Calu3 (cell line): Measurements from ENCODE around the gene DOCK1. TPM values are rescaled to one million over a fixed set of nuclear protein-coding genes. Genes with fewer than 3 reads are reported as not detected.

ENCODE experiments used
- BruUV-seq: library from RNA; stranded (reverse); fragments of 400-500 nt; replicated peaks from 2 replicates; lab custom pipeline; 2021; lab: Mats Ljungman, UMichigan
- CTCF ChIA-PET: fragments of 300-600 bp; sonication (Branson Sonifier 250); formaldehyde crosslinking; loops from one replicate; lab custom pipeline; 2022; ENCODE audit warnings: antibody characterized with exemption; lab: Charles Lee
- DNase-seq: peaks from one replicate; pipeline ENCODE4 v3.0.0; 2022
- H3K27ac Mint-ChIP-seq: one replicate; pipeline ENCODE4 v1.8.0; 2022; ENCODE audit warnings: mixed read lengths; ENCODE audit not compliant: unreplicated experiment
- H3K27me3 Mint-ChIP-seq: one replicate; pipeline ENCODE4 v1.8.0; 2022; ENCODE audit warnings: mixed read lengths; ENCODE audit not compliant: unreplicated experiment
- H3K36me3 Mint-ChIP-seq: one replicate; pipeline ENCODE4 v1.8.0; 2022; ENCODE audit warnings: mild to moderate bottlenecking, moderate library complexity, mixed read lengths; ENCODE audit not compliant: insufficient read depth, unreplicated experiment
- H3K4me1 Mint-ChIP-seq: one replicate; pipeline ENCODE4 v1.8.0; 2022; ENCODE audit warnings: mild to moderate bottlenecking, low read depth, mixed read lengths; ENCODE audit not compliant: unreplicated experiment
- H3K4me3 Mint-ChIP-seq: one replicate; pipeline ENCODE4 v1.8.0; 2022; ENCODE audit warnings: mild to moderate bottlenecking, low read depth, moderate library complexity, mixed read lengths; ENCODE audit not compliant: unreplicated experiment
- H3K9me3 Mint-ChIP-seq: one replicate; pipeline ENCODE4 v1.8.0; 2022; ENCODE audit warnings: low read depth, mixed read lengths; ENCODE audit not compliant: unreplicated experiment
- CTCF ChIP-seq: fragments of 200-600 bp; IDR thresholded peaks from one replicate; pipeline ENCODE4 v1.8.0; 2022; ENCODE audit warnings: antibody characterized with exemption; ENCODE audit not compliant: unreplicated experiment
- intact Hi-C: fragments of 100-400 bp; cut with micrococcal nuclease; formaldehyde crosslinking; loops from one replicate; pipeline ENCODE4 v1.10.0; 2022; ENCODE audit not compliant: unreplicated experiment
- total RNA-seq: library from RNA; stranded (reverse); gene quantifications from 2 replicates; pipeline ENCODE4 v1.2.3, GENCODE V29; 2022

DOCK1 gene
- total RNA-seq, 1 experiment from 2014 or later = 34.2 TPM

- BruUV-seq = no TSS peak
- intact Hi-C loops = no loop called here
- no peak overlapping the region for H3K27ac Mint-ChIP-seq
- H3K9me3 Mint-ChIP-seq = no peaks in the 10 kb centered on the region
- DNase-seq = no peak
- H3K27me3 Mint-ChIP-seq = no peaks in the 10 kb centered on the region
- no peak overlapping the region for H3K4me3 Mint-ChIP-seq
- H3K36me3 Mint-ChIP-seq = no peaks in the 10 kb centered on the region
- no peak for TF ChIP-seq CTCF
- no peaks in the 10 kb centered on the region for H3K4me1 Mint-ChIP-seq
- CTCF ChIA-PET = no interaction called here
Measured at GRCh38 chr10:127145173-127145572, 239.9 kb downstream of the DOCK1 start.

GRCh38 chr10:127146661-127147060 lies 241.4 kb downstream of the DOCK1 start:
- CTCF ChIA-PET = no interaction called here
- Mint-ChIP-seq H3K27me3 (no peaks in the 10 kb centered on the region), H3K4me3 (no peak overlapping the region), H3K4me1 (no peaks in the 10 kb centered on the region), H3K27ac (no peak overlapping the region), H3K36me3 (no peaks in the 10 kb centered on the region), H3K9me3 (no peaks in the 10 kb centered on the region)
- no TSS peak for BruUV-seq
- intact Hi-C loops = no loop called here
- no peak for TF ChIP-seq CTCF
- DNase-seq = no peak

- H3K9me3 Mint-ChIP-seq = no peaks in the 10 kb centered on the region
- H3K27me3 Mint-ChIP-seq = no peaks in the 10 kb centered on the region
- BruUV-seq = no TSS peak
- H3K36me3 Mint-ChIP-seq = no peaks in the 10 kb centered on the region
- CTCF ChIA-PET = no interaction called here
- no peak overlapping the region for H3K27ac Mint-ChIP-seq
- no peak for TF ChIP-seq CTCF
- H3K4me1 Mint-ChIP-seq = no peaks in the 10 kb centered on the region
- DNase-seq = peak; percentile 12
- intact Hi-C loops = no loop called here
- no peak overlapping the region for H3K4me3 Mint-ChIP-seq
Measured at GRCh38 chr10:127148066-127148932, 243.1 kb downstream of the DOCK1 start.

GRCh38 chr10:127148933-127149220 lies 243.6 kb downstream of the DOCK1 start:
- TF ChIP-seq CTCF = no peak
- Mint-ChIP-seq H3K36me3 (no peaks in the 10 kb centered on the region), H3K4me1 (no peaks in the 10 kb centered on the region), H3K4me3 (no peak overlapping the region), H3K27me3 (no peaks in the 10 kb centered on the region), H3K9me3 (no peaks in the 10 kb centered on the region), H3K27ac (no peak overlapping the region)
- intact Hi-C loops = no loop called here
- BruUV-seq = no TSS peak
- DNase-seq = no peak
- CTCF ChIA-PET = no interaction called here
